ENCODE results near the gene TRAPPC3.

DNA sequence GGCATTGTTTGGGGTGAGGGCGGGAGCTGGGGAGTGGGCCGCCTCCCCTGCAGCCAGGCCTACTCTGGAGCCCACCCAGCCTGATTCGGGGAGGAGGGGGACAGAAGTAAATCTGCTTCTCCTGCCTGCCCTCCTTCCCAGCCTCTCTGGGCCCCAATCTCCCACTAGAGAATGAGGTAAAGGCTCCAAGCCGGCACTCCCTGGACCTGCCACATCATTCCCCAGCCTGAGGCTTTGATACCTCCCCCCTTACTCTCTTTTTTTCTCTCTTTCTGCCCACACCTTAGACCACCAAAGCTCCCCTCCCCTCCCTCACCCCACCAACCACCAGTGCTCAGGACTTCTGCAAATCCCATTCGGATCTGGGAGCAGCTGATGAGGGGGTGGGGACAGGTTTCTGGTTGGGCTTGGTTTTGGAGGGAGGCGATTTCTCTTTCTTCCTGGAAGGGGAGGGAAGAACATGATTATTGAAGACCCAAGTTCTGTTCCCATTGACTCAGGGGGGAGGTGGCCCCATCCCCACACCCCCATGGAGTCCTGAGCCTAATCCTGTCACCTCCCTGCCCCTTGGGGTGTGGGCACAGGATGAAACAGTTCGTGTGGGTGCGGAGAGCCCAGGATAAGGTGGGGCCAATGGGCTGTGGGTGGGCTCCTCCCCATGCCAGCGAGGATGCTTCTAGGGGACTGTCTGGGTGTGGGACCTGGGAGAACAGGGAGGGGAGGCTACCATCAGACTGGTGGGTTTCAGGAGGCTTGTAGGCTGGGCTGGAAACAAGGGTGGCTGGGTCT, 8.0 kb upstream of the TRAPPC3 start:
- TF ChIP-seq, protein P1, sequence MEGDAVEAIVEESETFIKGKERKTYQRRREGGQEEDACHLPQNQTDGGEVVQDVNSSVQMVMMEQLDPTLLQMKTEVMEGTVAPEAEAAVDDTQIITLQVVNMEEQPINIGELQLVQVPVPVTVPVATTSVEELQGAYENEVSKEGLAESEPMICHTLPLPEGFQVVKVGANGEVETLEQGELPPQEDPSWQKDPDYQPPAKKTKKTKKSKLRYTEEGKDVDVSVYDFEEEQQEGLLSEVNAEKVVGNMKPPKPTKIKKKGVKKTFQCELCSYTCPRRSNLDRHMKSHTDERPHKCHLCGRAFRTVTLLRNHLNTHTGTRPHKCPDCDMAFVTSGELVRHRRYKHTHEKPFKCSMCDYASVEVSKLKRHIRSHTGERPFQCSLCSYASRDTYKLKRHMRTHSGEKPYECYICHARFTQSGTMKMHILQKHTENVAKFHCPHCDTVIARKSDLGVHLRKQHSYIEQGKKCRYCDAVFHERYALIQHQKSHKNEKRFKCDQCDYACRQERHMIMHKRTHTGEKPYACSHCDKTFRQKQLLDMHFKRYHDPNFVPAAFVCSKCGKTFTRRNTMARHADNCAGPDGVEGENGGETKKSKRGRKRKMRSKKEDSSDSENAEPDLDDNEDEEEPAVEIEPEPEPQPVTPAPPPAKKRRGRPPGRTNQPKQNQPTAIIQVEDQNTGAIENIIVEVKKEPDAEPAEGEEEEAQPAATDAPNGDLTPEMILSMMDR (IDR thresholded peaks at IDR 0.05): no peak
- TF ChIP-seq EZH2 (IDR thresholded peaks at IDR 0.05; ENCODE audit: borderline replicate concordance, insufficient read depth, low read depth, low read length, poor library complexity, severe bottlenecking): no peak
